Measurements from ENCODE around the gene PLEKHG5. TPM values are rescaled to one million over a fixed set of nuclear protein-coding genes. Genes with fewer than 3 reads are reported as not detected.

Gene PLEKHG5
- total and polyA plus RNA-seq, 9 donors, result 2.0 to 13.1 (median 9.4) TPM

DNA sequence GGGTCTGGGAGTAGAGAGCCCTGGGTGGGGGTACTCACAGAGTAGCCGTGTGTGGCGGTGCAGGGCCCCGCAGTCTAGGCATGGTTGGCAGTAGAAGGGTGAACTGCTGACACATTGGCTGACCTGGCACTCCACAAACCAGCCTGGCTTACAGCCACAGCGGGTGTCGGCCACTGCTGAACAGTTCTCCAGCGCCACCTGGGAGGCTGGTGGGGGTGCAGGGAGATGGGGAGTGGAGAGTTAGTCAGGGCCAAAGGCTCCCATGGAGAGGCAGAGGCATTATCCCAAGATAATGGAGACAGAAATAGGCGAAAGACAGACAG, 27.0 kb downstream of the PLEKHG5 start:
- H3K27me3 ChIP-seq, result no peaks in the 10 kb centered on the region
- no peaks in the 10 kb centered on the region for H3K36me3 ChIP-seq
- 91 to 96% (median 94%) methylated on average over 7 of the region's 7 CpGs for WGBS, 3 donors
- H3K4me1 ChIP-seq (ENCODE audit: insufficient read depth), result peaks cover 3% of the 10 kb centered on the region
- no peak overlapping the region for H3K4me3 ChIP-seq
- no peak overlapping the region for H3K27ac ChIP-seq
- intact Hi-C loops (cut with DNase I), result no loop called here
- H3K9me3 ChIP-seq, result no peaks in the 10 kb centered on the region
- TF ChIP-seq CTCF (IDR thresholded peaks at IDR 0.05) (no peak), POLR2A (IDR thresholded peaks at IDR 0.05) (no peak)
- no peak for DNase-seq

- no peaks in the 10 kb centered on the region for H3K36me3 ChIP-seq
- H3K27me3 ChIP-seq, result no peaks in the 10 kb centered on the region
These were observed 28.4 kb downstream of the PLEKHG5 start for GRCh38 chr1:6463120-6463412.

GRCh38 chr1:6462412-6463119, 28.9 kb downstream of the PLEKHG5 start:
- Histone ChIP-seq H3K27me3 (no peaks in the 10 kb centered on the region), H3K4me3 (no peak overlapping the region), H3K27ac (no peak overlapping the region), H3K4me1 (ENCODE audit: insufficient read depth) (peaks cover 3% of the 10 kb centered on the region), H3K36me3 (no peaks in the 10 kb centered on the region), H3K9me3 (no peaks in the 10 kb centered on the region)
- no peak for TF ChIP-seq POLR2A (IDR thresholded peaks at IDR 0.05)
- no peak for TF ChIP-seq EP300 (IDR thresholded peaks at IDR 0.05)
- TF ChIP-seq CTCF (IDR thresholded peaks at IDR 0.05), result no peak
- WGBS, 3 donors, result 81 to 89% (median 87%) methylated on average over 13 of the region's 13 CpGs
- DNase-seq, result no peak
- intact Hi-C loops (cut with DNase I), result no loop called here

More at GRCh38 chr1:6463120-6463412, 28.4 kb downstream of the PLEKHG5 start:
- no peaks in the 10 kb centered on the region for H3K9me3 ChIP-seq
- DNase-seq, result no peak
- peaks cover 3% of the 10 kb centered on the region for H3K4me1 ChIP-seq (ENCODE audit: insufficient read depth)
- no peak overlapping the region for H3K27ac ChIP-seq
- no peak overlapping the region for H3K4me3 ChIP-seq
- intact Hi-C loops (cut with DNase I), result no loop called here
- no peak for TF ChIP-seq CTCF (IDR thresholded peaks at IDR 0.05)
- TF ChIP-seq EP300 (IDR thresholded peaks at IDR 0.05), result no peak
- TF ChIP-seq POLR2A (IDR thresholded peaks at IDR 0.05), result no peak
- 57 to 92% (median 72%) methylated on average over 1 of the region's 1 CpG for WGBS, 3 donors

- intact Hi-C loops (cut with DNase I), result no loop called here
- H3K4me1 ChIP-seq (ENCODE audit: insufficient read depth), result peaks cover 3% of the 10 kb centered on the region
- H3K9me3 ChIP-seq, result no peaks in the 10 kb centered on the region
- DNase-seq, result no peak
- H3K27me3 ChIP-seq, result no peaks in the 10 kb centered on the region
- no peak overlapping the region for H3K4me3 ChIP-seq
- 82 to 91% (median 89%) methylated on average over 48 of the region's 48 CpGs for WGBS, 3 donors
- no peak overlapping the region for H3K27ac ChIP-seq
- TF ChIP-seq CTCF (IDR thresholded peaks at IDR 0.05), result no peak
- TF ChIP-seq EP300 (IDR thresholded peaks at IDR 0.05), result no peak
- no peak for TF ChIP-seq POLR2A (IDR thresholded peaks at IDR 0.05)
- H3K36me3 ChIP-seq, result no peaks in the 10 kb centered on the region
These were observed 29.7 kb downstream of the PLEKHG5 start for GRCh38 chr1:6461538-6462411.
